GM18502 (cell line): Measurements from ENCODE around the gene CLDN6.
"Not testable (repeated sequence)": the region's sequence is repeated elsewhere in the genome, so short reads cannot be mapped to it uniquely, and the experiment has no call there.

Source experiments
- ATAC-seq: cut with Tn5 transposase; IDR thresholded peaks from one replicate; pipeline ENCODE4 v1.9.1; 2021; ENCODE audit warnings: mild to moderate bottlenecking; ENCODE audit not compliant: unreplicated experiment, poor library complexity

Gene CLDN6

GRCh38 chr16:3017794-3018506 is at the start of gene CLDN6:
Gene CLDN6 (minus strand): TSS chr16:3018183. CDS start chr16:3016021, 2,162 bp downstream.
- no peak for ATAC-seq

- no peak for ATAC-seq
These were observed 48.4 kb upstream of the CLDN6 start for GRCh38 chr16:3066440-3066748.

- ATAC-seq = no peak
These were observed 47.9 kb upstream of the CLDN6 start for GRCh38 chr16:3065742-3066439.

GRCh38 chr16:3065069-3065741 is 47.2 kb upstream of the CLDN6 start, which contains the start of gene IL32:
Gene IL32 (plus strand): TSS chr16:3065640. CDS start chr16:3065812, 172 bp downstream.
- no peak for ATAC-seq

GRCh38 chr16:3063625-3064386 is 45.8 kb upstream of the CLDN6 start:
- no peak for ATAC-seq

GRCh38 chr16:3062553-3062952 is 44.6 kb upstream of the CLDN6 start:
- ATAC-seq = no peak

GRCh38 chr16:3060339-3061127 is 42.5 kb upstream of the CLDN6 start:
- no peak for ATAC-seq

GRCh38 chr16:3059723-3060242 is 41.8 kb upstream of the CLDN6 start:
- ATAC-seq = no peak

- peak; percentile 80 for ATAC-seq
These were observed 41.2 kb upstream of the CLDN6 start for GRCh38 chr16:3059041-3059722.

- peak; percentile 33 for ATAC-seq
These were observed 40.4 kb upstream of the CLDN6 start for GRCh38 chr16:3058139-3059030.

GRCh38 chr16:3057181-3058138 is 39.5 kb upstream of the CLDN6 start:
- no peak for ATAC-seq

GRCh38 chr16:3056336-3057180 is 38.6 kb upstream of the CLDN6 start:
- ATAC-seq = no peak

- not testable (repeated sequence) for ATAC-seq
These were observed 37.7 kb upstream of the CLDN6 start for GRCh38 chr16:3055734-3056115.

- no peak for ATAC-seq
These were observed 37.2 kb upstream of the CLDN6 start for GRCh38 chr16:3054965-3055733.

GRCh38 chr16:3053330-3053710 is 35.3 kb upstream of the CLDN6 start:
- ATAC-seq = not testable (repeated sequence)
